H1 (cell line): ENCODE measurements around the gene SCART1. TPM values are rescaled to one million over a fixed set of nuclear protein-coding genes. Genes with fewer than 3 reads are reported as not detected.

Experiments
- CTCF ChIA-PET: fragments of 300-600 bp; sonication (Branson Sonifier 250); formaldehyde crosslinking; loops from one replicate; lab custom pipeline; 2021; ENCODE audit not compliant: partially characterized antibody; lab: Charles Lee
- POLR2A ChIA-PET: fragments of 300-600 bp; sonication (Branson Sonifier 250); formaldehyde crosslinking; loops from one replicate; lab custom pipeline; 2021; ENCODE audit warnings: inconsistent platforms; ENCODE audit not compliant: partially characterized antibody; lab: Charles Lee
- DNase-seq, 2 experiments: peaks; one replicate each; pipeline versions ENCODE4 v3.0.0 to v3.0.0-alpha.2; 2010 to 2022; ENCODE audit warnings: low spot score in 2 of 2, low read depth in 1 of 2, mixed read lengths in 1 of 2
- FAIRE-seq: peaks from 2 replicates; lab custom pipeline; 2011; peaks lifted over from hg19 to GRCh38; lab: Jason Lieb, UNC
- H2AFZ ChIP-seq: 2 replicates; pipeline ENCODE4 v1.8.1; 2012; ENCODE audit warnings: low read length, inconsistent platforms
- H2AK5ac ChIP-seq: 2 replicates; pipeline ENCODE4 v1.6.1; 2013; ENCODE audit warnings: low read depth, low read length
- H2BK120ac ChIP-seq: replicated peaks from 2 replicates; pipeline ENCODE3; 2013; ENCODE audit warnings: low read depth, low read length, inconsistent platforms
- H2BK12ac ChIP-seq: 2 replicates; pipeline ENCODE4 v1.6.1; 2013; ENCODE audit warnings: low read depth, low read length
- H2BK15ac ChIP-seq: 2 replicates; pipeline ENCODE4 v1.6.1; 2013; ENCODE audit warnings: low read length
- H2BK20ac ChIP-seq: 2 replicates; pipeline ENCODE4 v1.6.1; 2013; ENCODE audit warnings: low read length
- H2BK5ac ChIP-seq: 2 replicates; pipeline ENCODE4 v1.6.1; 2013; ENCODE audit warnings: low read depth, low read length
- H3K14ac ChIP-seq: 2 replicates; pipeline ENCODE4 v1.6.1; 2013; ENCODE audit warnings: inconsistent platforms; ENCODE audit not compliant: insufficient read length
- H3K18ac ChIP-seq: 2 replicates; pipeline ENCODE4 v1.6.1; 2013; ENCODE audit warnings: low read length; ENCODE audit errors: extremely low read depth
- H3K23ac ChIP-seq: 2 replicates; pipeline ENCODE4 v1.6.1; 2013; ENCODE audit warnings: inconsistent platforms; ENCODE audit not compliant: insufficient read length
- H3K23me2 ChIP-seq: 2 replicates; pipeline ENCODE4 v1.6.1; 2013; ENCODE audit warnings: low read depth, low read length
- H3K27ac ChIP-seq: 2 replicates; pipeline ENCODE4 v1.6.1; 2011; ENCODE audit warnings: low read depth, low read length, inconsistent platforms
- H3K27me3 ChIP-seq, 4 experiments: replicated peaks in 1 of 4; 1 replicate in 1 of 4; 2 replicates in 3 of 4; pipeline versions ENCODE4 v1.6.1 to v1.8.1; 2011 to 2013; ENCODE audit warnings: low read length in 3 of 4, mild to moderate bottlenecking in 3 of 4, inconsistent platforms in 2 of 4, mixed read lengths in 2 of 4, moderate library complexity in 1 of 4; ENCODE audit not compliant: control insufficient read depth in 3 of 4, insufficient read depth in 3 of 4; ENCODE audit errors: extremely low read depth in 1 of 4
- H3K36me3 ChIP-seq, 4 experiments: 2 replicates each; pipeline versions ENCODE4 v1.6.1 to v1.8.1; 2011 to 2013; ENCODE audit warnings: mild to moderate bottlenecking in 4 of 4, low read length in 3 of 4, moderate library complexity in 2 of 4, control low read depth in 1 of 4, inconsistent platforms in 1 of 4; ENCODE audit not compliant: insufficient read depth in 4 of 4, control insufficient read depth in 2 of 4
- H3K4ac ChIP-seq: replicated peaks from 2 replicates; pipeline ENCODE3; 2013; ENCODE audit warnings: low read length, low read depth, mixed read lengths, inconsistent platforms; ENCODE audit not compliant: insufficient read length
- H3K4me1 ChIP-seq, 4 experiments: replicated peaks in 1 of 4; 1 replicate in 1 of 4; 2 replicates in 3 of 4; pipeline versions ENCODE4 v1.6.1 to v1.8.1; 2011 to 2013; ENCODE audit warnings: low read length in 3 of 4, inconsistent platforms in 2 of 4, mixed read lengths in 1 of 4; ENCODE audit not compliant: insufficient read depth in 4 of 4, control insufficient read depth in 3 of 4
- H3K4me2 ChIP-seq, 2 experiments: 2 replicates each; pipeline versions ENCODE4 v1.6.1 to v1.8.1; 2011 to 2013; ENCODE audit warnings: low read depth in 2 of 2, low read length in 2 of 2, control low read depth in 1 of 2, inconsistent platforms in 1 of 2, mild to moderate bottlenecking in 1 of 2; ENCODE audit not compliant: insufficient read depth in 1 of 2
- H3K4me3 ChIP-seq, 4 experiments: fragments of 200-600, 300-600 bp in 1 of 4; sonication (generic), shearing (Covaris generic), sonication (Bioruptor Twin) in 1 of 4; 2 replicates each; pipeline versions ENCODE4 v1.5.1 to v1.8.1; 2011 to 2016; ENCODE audit warnings: low read length in 4 of 4, low read depth in 3 of 4, control low read depth in 2 of 4, inconsistent platforms in 2 of 4, mild to moderate bottlenecking in 2 of 4, mixed read lengths in 1 of 4, moderate library complexity in 1 of 4; ENCODE audit not compliant: insufficient read depth in 2 of 4; ENCODE audit errors: extremely low read depth in 1 of 4
- H3K56ac ChIP-seq: replicated peaks from 2 replicates; pipeline ENCODE3; 2013; ENCODE audit warnings: low read depth, mild to moderate bottlenecking, mixed read lengths, low read length, inconsistent platforms; ENCODE audit not compliant: insufficient read length
- H3K79me1 ChIP-seq: 2 replicates; pipeline ENCODE4 v1.6.1; 2013; ENCODE audit warnings: low read depth, low read length, control low read depth
- H3K79me2 ChIP-seq, 2 experiments: 2 replicates each; pipeline versions ENCODE4 v1.6.1 to v1.8.1; 2012 to 2013; ENCODE audit warnings: low read length in 2 of 2, mild to moderate bottlenecking in 2 of 2, inconsistent platforms in 1 of 2; ENCODE audit not compliant: insufficient read depth in 2 of 2, control insufficient read depth in 1 of 2
- H3K9ac ChIP-seq, 4 experiments: replicated peaks in 1 of 4; 1 replicate in 1 of 4; 2 replicates in 3 of 4; pipeline versions ENCODE4 v1.6.1 to v1.8.1; 2011 to 2013; ENCODE audit warnings: low read depth in 3 of 4, low read length in 3 of 4, control low read depth in 2 of 4, mild to moderate bottlenecking in 2 of 4, moderate library complexity in 2 of 4, inconsistent platforms in 1 of 4; ENCODE audit errors: extremely low read depth in 1 of 4
- H3K9me3 ChIP-seq, 2 experiments: 2 replicates each; pipeline versions ENCODE4 v1.6.1 to v1.8.1; 2012 to 2013; ENCODE audit warnings: mild to moderate bottlenecking in 2 of 2, moderate library complexity in 2 of 2, control low read depth in 1 of 2, inconsistent platforms in 1 of 2, low read depth in 1 of 2, low read length in 1 of 2, mixed read lengths in 1 of 2; ENCODE audit not compliant: insufficient read depth in 2 of 2
- H4K20me1 ChIP-seq, 2 experiments: replicated peaks in 1 of 2; 2 replicates each; pipeline versions ENCODE3 to v1.8.1; 2011 to 2013; ENCODE audit warnings: inconsistent platforms in 2 of 2, low read length in 2 of 2, mild to moderate bottlenecking in 1 of 2; ENCODE audit not compliant: insufficient read depth in 2 of 2, control insufficient read depth in 1 of 2
- H4K5ac ChIP-seq: 2 replicates; pipeline ENCODE4 v1.6.1; 2013; ENCODE audit warnings: low read length, low read depth, mixed read lengths, inconsistent platforms; ENCODE audit not compliant: insufficient read length
- H4K8ac ChIP-seq: 2 replicates; pipeline ENCODE4 v1.8.0; 2013; ENCODE audit warnings: mild to moderate bottlenecking, moderate library complexity, low read length, inconsistent platforms; ENCODE audit not compliant: insufficient read depth; ENCODE audit errors: extremely low read depth
- H4K91ac ChIP-seq: replicated peaks from 2 replicates; pipeline ENCODE3; 2013; ENCODE audit warnings: low read length, mixed read lengths, inconsistent platforms; ENCODE audit not compliant: insufficient read length
- ASH2L ChIP-seq: fragments of 200-600, 300-600 bp; sonication (generic); IDR thresholded peaks from one replicate; pipeline ENCODE4 v1.7.1; 2017; ENCODE audit warnings: low read length
- BCL11A ChIP-seq, 2 experiments: IDR thresholded peaks; one replicate each; pipeline ENCODE4 v1.6.1; 2011; ENCODE audit warnings: low read depth in 2 of 2, low read length in 2 of 2, mild to moderate bottlenecking in 2 of 2
- CREB1 ChIP-seq: IDR thresholded peaks from 2 replicates; pipeline ENCODE4 v1.6.1; 2012; ENCODE audit warnings: inconsistent platforms
- EGR1 ChIP-seq: IDR thresholded peaks from 2 replicates; pipeline ENCODE4 v1.6.1; 2011; ENCODE audit warnings: low read depth, low read length, borderline replicate concordance
- KDM1A ChIP-seq: fragments of 200-600, 300-600 bp; sonication (generic); IDR thresholded peaks from 2 replicates; pipeline ENCODE4 v1.7.1; 2016; ENCODE audit warnings: mild to moderate bottlenecking, low read length, borderline replicate concordance
- NANOG ChIP-seq: IDR thresholded peaks from 2 replicates; pipeline ENCODE4 v1.6.1; 2011; ENCODE audit warnings: low read length, low read depth, mild to moderate bottlenecking, inconsistent platforms; ENCODE audit not compliant: insufficient read depth, poor library complexity, severe bottlenecking
- PHF8 ChIP-seq: fragments of 200-600 bp; sonication (generic); conservative IDR thresholded peaks from 2 replicates; pipeline ENCODE4 v1.7.1; 2012; ENCODE audit warnings: low read depth, mild to moderate bottlenecking, inconsistent platforms, low read length, moderate library complexity
- POLR2A ChIP-seq, 2 experiments: IDR thresholded peaks; 1 replicate in 1 of 2; 2 replicates in 1 of 2; pipeline ENCODE4 v1.6.1; 2011; ENCODE audit warnings: low read depth in 2 of 2, low read length in 2 of 2, mild to moderate bottlenecking in 2 of 2; ENCODE audit errors: control extremely low read depth in 1 of 2
- POLR2AphosphoS5 ChIP-seq: IDR thresholded peaks from 2 replicates; pipeline ENCODE4 v1.6.1; 2011; ENCODE audit warnings: low read depth, low read length
- POU5F1 ChIP-seq: IDR thresholded peaks from 2 replicates; pipeline ENCODE4 v1.6.1; 2011; ENCODE audit warnings: low read depth, mild to moderate bottlenecking, low read length, moderate library complexity
- RXRA ChIP-seq: IDR thresholded peaks from 2 replicates; pipeline ENCODE4 v1.6.1; 2011; ENCODE audit warnings: low read depth, mild to moderate bottlenecking, low read length, moderate library complexity; ENCODE audit not compliant: insufficient read depth
- SP2 ChIP-seq: IDR thresholded peaks from 2 replicates; pipeline ENCODE4 v1.6.1; 2012; ENCODE audit warnings: mild to moderate bottlenecking, low read length, inconsistent platforms
- WGBS, 2 experiments: shearing (Covaris generic) in 1 of 2; methylation state at CpG; one replicate each; pipeline versions ENCODE4 v1.1.6 to v1.1.7; 2013 to 2015; ENCODE audit warnings: low lambda C conversion rate in 2 of 2, mixed read lengths in 2 of 2, inconsistent platforms in 1 of 2, low coverage in 1 of 2, missing lambda C conversion rate in 1 of 2; ENCODE audit not compliant: insufficient replicate concordance in 2 of 2, insufficient coverage in 1 of 2, insufficient read length in 1 of 2; ENCODE audit errors: extremely low coverage in 1 of 2, missing lambda C conversion rate in 1 of 2; 5-methylcytosine and 5-hydroxymethylcytosine counted together
- polyA plus RNA-seq, 7 experiments: library from polyadenylated mRNA; depleted of rRNA in 3 of 7; stranded (reverse) in 5 of 7; unstranded in 2 of 7; fragments of >200 nt in 5 of 7; fragments of 200-250 nt in 2 of 7; gene quantifications; 1 replicate in 5 of 7; 2 replicates in 1 of 7; 4 replicates in 1 of 7; pipeline versions ENCODE4 v1.2.1 to v1.2.3, GENCODE V29; 2011 to 2013; ENCODE audit warnings: missing spikeins in 2 of 7, mixed read lengths in 2 of 7
- total RNA-seq: library from RNA; stranded (reverse); fragmentation: NEBNext Ultra II Directional; extraction: Animal tissue kit (Norgen Biotek cat#: 25700); gene quantifications from 2 replicates; pipeline ENCODE4 v1.2.1, GENCODE V29; 2021
- TF ChIP-seq, protein P1 (sequence below): IDR thresholded peaks from 2 replicates; pipeline ENCODE4 v1.6.1; 2012; ENCODE audit warnings: inconsistent platforms
- TF ChIP-seq, protein P2 (sequence below): IDR thresholded peaks from 2 replicates; pipeline ENCODE4 v1.6.1; 2012; ENCODE audit warnings: inconsistent platforms

Gene SCART1
- total and polyA plus RNA-seq, 2 of the 8 experiments (the other 6 are each of a cell fraction or from before 2014, with no cell fraction given): 0.14 to 0.19 TPM

DNA sequence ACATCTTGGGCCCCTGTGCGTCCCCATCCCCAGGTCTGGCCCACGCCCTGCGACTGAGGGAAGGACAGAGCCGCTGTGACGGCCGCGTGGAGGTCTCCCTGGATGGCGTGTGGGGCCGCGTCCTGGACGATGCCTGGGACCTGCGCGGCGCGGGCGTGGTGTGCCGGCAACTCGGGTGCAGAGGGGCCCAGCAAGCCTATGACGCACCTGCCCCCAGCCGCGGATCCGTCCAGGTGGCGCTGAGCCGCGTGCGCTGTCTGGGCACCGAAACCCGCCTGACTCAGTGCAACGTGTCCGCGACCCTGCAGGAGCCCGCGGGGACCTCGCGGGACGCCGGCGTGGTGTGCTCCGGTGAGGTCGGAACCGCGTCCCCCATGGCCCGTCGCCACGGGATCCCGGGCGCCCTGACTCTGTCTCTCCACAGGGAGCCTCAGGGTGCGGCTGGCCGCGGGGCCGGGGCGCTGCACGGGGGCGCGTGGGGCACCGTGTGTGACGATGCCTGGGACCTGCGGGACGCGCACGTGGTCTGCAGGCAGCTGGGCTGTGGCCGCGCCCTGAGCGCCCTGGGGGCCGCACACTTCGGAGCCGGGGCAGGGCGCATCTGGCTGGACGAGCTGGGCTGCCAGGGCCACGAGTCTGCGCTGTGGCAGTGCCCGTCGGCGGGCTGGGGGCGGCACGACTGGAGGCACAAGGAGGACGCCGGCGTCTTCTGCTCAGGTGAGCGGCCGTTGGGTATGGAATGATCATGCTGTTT, 5.9 kb downstream of the SCART1 start:
- ChIA-PET CTCF (no interaction called here), POLR2A (no interaction called here)
- DNase-seq (no peak), FAIRE-seq (no peak)
- H3K14ac ChIP-seq: no peak overlapping the region
- H4K91ac ChIP-seq: no peak overlapping the region
- H2BK120ac ChIP-seq: no peak overlapping the region
- H3K4me2 ChIP-seq: no peak overlapping the region
- H3K56ac ChIP-seq: no peak overlapping the region
- H2BK12ac ChIP-seq: no peak overlapping the region
- no peaks in the 10 kb centered on the region; a peak in 1 of 8 replicates for H3K36me3 ChIP-seq
- no peak overlapping the region for H3K9ac ChIP-seq
- H3K4ac ChIP-seq: no peak overlapping the region
- H2BK20ac ChIP-seq: no peak overlapping the region
- no peak overlapping the region for H2AFZ ChIP-seq
- no peak overlapping the region for H3K23ac ChIP-seq
- H2AK5ac ChIP-seq: no peak overlapping the region
- H3K23me2 ChIP-seq: no peaks in the 10 kb centered on the region
- no peaks in the 10 kb centered on the region for H4K20me1 ChIP-seq
- peaks cover 75 to 88% of the 10 kb centered on the region in 2 experiments for H3K9me3 ChIP-seq
- 93% methylated on average over 73 of the region's 81 CpGs; no CpG with 5 or more reads in 1 of the 2 experiments for WGBS, 2 experiments
- no peaks in the 10 kb centered on the region for H3K27me3 ChIP-seq
- no peak overlapping the region for H4K5ac ChIP-seq
- H3K18ac ChIP-seq: no peak overlapping the region
- H3K4me3 ChIP-seq: no peak overlapping the region
- no peak overlapping the region for H3K27ac ChIP-seq
- H2BK15ac ChIP-seq: no peak overlapping the region
- no peaks in the 10 kb centered on the region for H3K4me1 ChIP-seq
- H3K79me1 ChIP-seq: no peaks in the 10 kb centered on the region
- H4K8ac ChIP-seq: no peak overlapping the region
- no peaks in the 10 kb centered on the region for H3K79me2 ChIP-seq
- no peak overlapping the region for H2BK5ac ChIP-seq
- TF ChIP-seq, protein P1, sequence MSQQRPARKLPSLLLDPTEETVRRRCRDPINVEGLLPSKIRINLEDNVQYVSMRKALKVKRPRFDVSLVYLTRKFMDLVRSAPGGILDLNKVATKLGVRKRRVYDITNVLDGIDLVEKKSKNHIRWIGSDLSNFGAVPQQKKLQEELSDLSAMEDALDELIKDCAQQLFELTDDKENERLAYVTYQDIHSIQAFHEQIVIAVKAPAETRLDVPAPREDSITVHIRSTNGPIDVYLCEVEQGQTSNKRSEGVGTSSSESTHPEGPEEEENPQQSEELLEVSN: no peak
- TF ChIP-seq NANOG (no peak), SP2 (no peak), BCL11A (IDR thresholded peaks at IDR 0.05; ENCODE audit: low read depth in 2 of 2, low read length in 2 of 2) (no peak), POLR2AphosphoS5 (no peak), CREB1 (no peak), RXRA (no peak), ASH2L (no peak), KDM1A (no peak), POU5F1 (no peak), PHF8 (no peak), EGR1 (no peak), POLR2A (IDR thresholded peaks at IDR 0.05; ENCODE audit: control extremely low read depth in 1 of 2, low read depth in 2 of 2, low read length in 2 of 2) (no peak)
- TF ChIP-seq, protein P2, sequence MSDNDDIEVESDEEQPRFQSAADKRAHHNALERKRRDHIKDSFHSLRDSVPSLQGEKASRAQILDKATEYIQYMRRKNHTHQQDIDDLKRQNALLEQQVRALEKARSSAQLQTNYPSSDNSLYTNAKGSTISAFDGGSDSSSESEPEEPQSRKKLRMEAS: no peak
